WTC11 (cell line): ENCODE measurements around the gene ADH1C.

Experiments used
- JUN ChIP-seq: sonication (generic); formaldehyde crosslinking; IDR thresholded peaks from 2 replicates; pipeline ENCODE4 v1.8.0; 2023; ENCODE audit warnings: mild to moderate bottlenecking, missing genetic modification reagents
- MAX ChIP-seq: sonication (generic); formaldehyde crosslinking; IDR thresholded peaks from 2 replicates; pipeline ENCODE4 v1.8.0; 2022; ENCODE audit warnings: mild to moderate bottlenecking, missing genetic modification reagents

GRCh38 chr4:99310389-99310788 lies 42.2 kb downstream of the ADH1C start:
- TF ChIP-seq JUN (CRISPR knock-in tag) (no peak), MAX (CRISPR knock-in tag) (no peak)
